ENCODE data around the gene MYL4. TPM values are rescaled to one million over a fixed set of nuclear protein-coding genes. Genes with fewer than 3 reads are reported as not detected.

Gene MYL4
- total RNA-seq, 1 experiment from 2014 or later = 1.6 TPM

GRCh38 chr17:47221154-47221553 is 12.0 kb downstream of the MYL4 start:
- CTCF ChIA-PET = no interaction called here
- TF ChIP-seq EZH2 (IDR thresholded peaks at IDR 0.05; ENCODE audit: low read length, unreplicated experiment) (no peak), CTCF (conservative IDR thresholded peaks at IDR 0.05; ENCODE audit: low read depth, low read length) (no peak)
- no peaks in the 10 kb centered on the region for H3K36me3 ChIP-seq (ENCODE audit: low read depth, low read length)
- no TSS peak for BruUV-seq (replicated peaks)
- no peak overlapping the region for H3K27ac ChIP-seq (ENCODE audit: low read length)
- DNase-seq (no peak), ATAC-seq (no peak)
- POLR2A ChIA-PET (ENCODE audit: unreplicated experiment) = no interaction called here
- no peak overlapping the region for H3K4me2 ChIP-seq (ENCODE audit: low read length)
- no peak overlapping the region for H2AFZ ChIP-seq (ENCODE audit: low read length)
- H3K4me1 ChIP-seq (ENCODE audit: insufficient read depth, low read length) = peaks cover 14% of the 10 kb centered on the region
- no peaks in the 10 kb centered on the region for H3K9me2 ChIP-seq (replicated peaks; ENCODE audit: low read length)
- H3K79me2 ChIP-seq (ENCODE audit: low read length) = no peaks in the 10 kb centered on the region
- intact Hi-C loops (cut with micrococcal nuclease) = loop anchor here (10.0 kb wide), 1 partner anchor 404 kb away; no protein-coding TSS in a partner anchor
- no peak overlapping the region for H3K9ac ChIP-seq (ENCODE audit: low read length)
- no peaks in the 10 kb centered on the region for H3K27me3 ChIP-seq (ENCODE audit: low read length)
- H3K9me3 ChIP-seq (ENCODE audit: low read length) = no peaks in the 10 kb centered on the region
- H3K4me3 ChIP-seq (ENCODE audit: low read length) = no peak overlapping the region
- no peaks in the 10 kb centered on the region for H4K20me1 ChIP-seq (ENCODE audit: low read length)
- no peaks in the 10 kb centered on the region for H3F3A ChIP-seq (ENCODE audit: low read length, unreplicated experiment)

GRCh38 chr17:47222047-47222446 is 12.9 kb downstream of the MYL4 start:
- Histone ChIP-seq H3K27ac (ENCODE audit: low read length) (no peak overlapping the region), H3K4me3 (ENCODE audit: low read length) (no peak overlapping the region), H3K36me3 (ENCODE audit: low read depth, low read length) (no peaks in the 10 kb centered on the region), H3F3A (ENCODE audit: low read length, unreplicated experiment) (no peaks in the 10 kb centered on the region), H2AFZ (ENCODE audit: low read length) (no peak overlapping the region), H3K4me1 (ENCODE audit: insufficient read depth, low read length) (peaks cover 17% of the 10 kb centered on the region), H3K9me3 (ENCODE audit: low read length) (no peaks in the 10 kb centered on the region), H3K27me3 (ENCODE audit: low read length) (no peaks in the 10 kb centered on the region), H4K20me1 (ENCODE audit: low read length) (no peaks in the 10 kb centered on the region), H3K79me2 (ENCODE audit: low read length) (no peaks in the 10 kb centered on the region), H3K9ac (ENCODE audit: low read length) (no peak overlapping the region), H3K4me2 (ENCODE audit: low read length) (no peak overlapping the region), H3K9me2 (replicated peaks; ENCODE audit: low read length) (no peaks in the 10 kb centered on the region)
- ChIA-PET CTCF (no interaction called here), POLR2A (ENCODE audit: unreplicated experiment) (no interaction called here)
- intact Hi-C loops (cut with micrococcal nuclease) = loop anchor here (10.0 kb wide), 1 partner anchor 403 kb away; no protein-coding TSS in a partner anchor
- no peak for DNase-seq
- no peak for TF ChIP-seq CTCF (conservative IDR thresholded peaks at IDR 0.05; ENCODE audit: low read depth, low read length)
- TF ChIP-seq EZH2 (IDR thresholded peaks at IDR 0.05; ENCODE audit: low read length, unreplicated experiment) = no peak
- TF ChIP-seq EZH2phosphoT487 (IDR thresholded peaks at IDR 0.05; ENCODE audit: borderline replicate concordance, low read length) = no peak
- ATAC-seq = no peak
- no TSS peak for BruUV-seq (replicated peaks)

DNA sequence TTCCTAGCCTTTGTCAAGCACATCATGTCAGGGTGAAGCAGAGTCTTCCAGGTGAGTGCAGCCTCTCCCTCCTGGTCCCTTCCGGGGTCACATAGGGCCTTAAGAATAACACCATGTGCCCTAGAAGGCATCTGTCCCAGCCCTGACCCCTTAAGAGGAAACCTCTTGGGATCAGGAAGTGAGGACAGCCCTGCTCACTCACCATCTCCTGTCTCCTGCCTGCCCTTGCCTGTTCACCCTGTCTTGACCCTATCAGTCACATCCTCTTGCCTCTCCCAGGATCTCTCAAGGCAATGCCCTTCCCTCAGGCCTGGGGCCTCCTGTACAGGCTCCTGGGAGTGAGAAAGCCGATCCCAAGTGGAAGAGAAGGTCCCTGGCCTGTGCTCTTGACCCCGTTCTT is 13.9 kb downstream of the MYL4 start:
- Histone ChIP-seq H3K4me1 (ENCODE audit: insufficient read depth, low read length) (peaks cover 17% of the 10 kb centered on the region), H3K27me3 (ENCODE audit: low read length) (no peaks in the 10 kb centered on the region), H3K9me2 (replicated peaks; ENCODE audit: low read length) (no peaks in the 10 kb centered on the region), H2AFZ (ENCODE audit: low read length) (no peak overlapping the region), H3K4me2 (ENCODE audit: low read length) (no peak overlapping the region), H3K9ac (ENCODE audit: low read length) (no peak overlapping the region), H3K4me3 (ENCODE audit: low read length) (no peak overlapping the region), H3K36me3 (ENCODE audit: low read depth, low read length) (no peaks in the 10 kb centered on the region), H3F3A (ENCODE audit: low read length, unreplicated experiment) (no peaks in the 10 kb centered on the region), H3K9me3 (ENCODE audit: low read length) (no peaks in the 10 kb centered on the region), H3K79me2 (ENCODE audit: low read length) (no peaks in the 10 kb centered on the region), H4K20me1 (ENCODE audit: low read length) (no peaks in the 10 kb centered on the region), H3K27ac (ENCODE audit: low read length) (no peak overlapping the region)
- ATAC-seq (no peak), DNase-seq (no peak)
- ChIA-PET POLR2A (ENCODE audit: unreplicated experiment) (no interaction called here), CTCF (no interaction called here)
- intact Hi-C loops (cut with micrococcal nuclease) = loop anchor here (10.0 kb wide), 1 partner anchor 402 kb away; no protein-coding TSS in a partner anchor
- no TSS peak for BruUV-seq (replicated peaks)
- no peak for TF ChIP-seq EZH2 (IDR thresholded peaks at IDR 0.05; ENCODE audit: low read length, unreplicated experiment)
- no peak for TF ChIP-seq CTCF (conservative IDR thresholded peaks at IDR 0.05; ENCODE audit: low read depth, low read length)
- TF ChIP-seq EZH2phosphoT487 (IDR thresholded peaks at IDR 0.05; ENCODE audit: borderline replicate concordance, low read length) = no peak

All from PC-3 (cell line).